HepG2 (cell line): ENCODE measurements around the gene ASAP2. TPM values are rescaled to one million over a fixed set of nuclear protein-coding genes. Genes with fewer than 3 reads are reported as not detected.

Source experiments
- FOSL2 ChIP-seq: sonication (generic); formaldehyde crosslinking; IDR thresholded peaks from 2 replicates; pipeline ENCODE4 v1.4.0; 2020; ENCODE audit warnings: missing genetic modification reagents
- FOXA1 ChIP-seq, 2 experiments: fragments of 450-650 bp in 1 of 2; sonication (generic) in 1 of 2; formaldehyde crosslinking in 1 of 2; IDR thresholded peaks; 2 replicates each; pipeline versions ENCODE4 v1.4.0 to v1.6.1; 2016 to 2020; ENCODE audit warnings: missing genetic modification reagents in 1 of 2
- HOXA5 ChIP-seq: sonication (generic); formaldehyde crosslinking; IDR thresholded peaks from 2 replicates; pipeline ENCODE4 v1.4.0; 2020; ENCODE audit warnings: missing genetic modification reagents
- PCBP1 ChIP-seq: fragments of 200-400 bp; formaldehyde crosslinking; IDR thresholded peaks from 2 replicates; pipeline ENCODE4 v1.6.1; 2017; ENCODE audit warnings: mild to moderate bottlenecking, low read depth, low read length, borderline replicate concordance
- PHF20 ChIP-seq: sonication (generic); formaldehyde crosslinking; IDR thresholded peaks from 2 replicates; pipeline ENCODE4 v1.5.0; 2020; ENCODE audit warnings: mild to moderate bottlenecking, missing genetic modification reagents
- REPIN1 ChIP-seq: sonication (generic); formaldehyde crosslinking; IDR thresholded peaks from 2 replicates; pipeline ENCODE4 v1.8.0; 2022; ENCODE audit warnings: missing genetic modification reagents, low read depth, mild to moderate bottlenecking, borderline replicate concordance
- polyA plus RNA-seq, 8 experiments: library from polyadenylated mRNA; depleted of rRNA in 3 of 8; stranded (reverse) in 7 of 8; unstranded in 1 of 8; fragments of >200 nt; fragmentation: Illumina TruSeq in 4 of 8; extraction: Trizol in 4 of 8; gene quantifications; 2 replicates each; pipeline versions ENCODE4 v1.2.1 to v1.2.3, GENCODE V29; 2011 to 2016; ENCODE audit warnings: low read depth in 4 of 8, missing spikeins in 1 of 8, mixed read lengths in 1 of 8; ENCODE audit not compliant: insufficient read depth in 1 of 8
- total RNA-seq, 5 experiments: library from RNA; depleted of rRNA; stranded (reverse); fragments of >200 nt; fragmentation: Illumina TruSeq; extraction: Trizol; gene quantifications; 2 replicates each; pipeline ENCODE4 v1.2.3, GENCODE V29; 2016; ENCODE audit warnings: low read depth in 1 of 5
- TF ChIP-seq, protein P1 (sequence below), 2 experiments: sonication (generic) in 1 of 2; formaldehyde crosslinking in 1 of 2; IDR thresholded peaks; 2 replicates each; pipeline versions ENCODE4 v1.6.1 to v1.9.0; 2014 to 2022; ENCODE audit warnings: antibody characterized with exemption in 1 of 2, borderline replicate concordance in 1 of 2, inconsistent platforms in 1 of 2, low read depth in 1 of 2, missing genetic modification reagents in 1 of 2
- TF ChIP-seq, protein P2 (sequence below): sonication (generic); formaldehyde crosslinking; IDR thresholded peaks from 2 replicates; pipeline ENCODE4 v1.9.0; 2022; ENCODE audit warnings: missing genetic modification reagents, mild to moderate bottlenecking, borderline replicate concordance

Gene ASAP2
- total and polyA plus RNA-seq, 2 of the 13 experiments (the other 11 are each of a cell fraction or from before 2014, with no cell fraction given), result 7.3 to 22.3 TPM

DNA sequence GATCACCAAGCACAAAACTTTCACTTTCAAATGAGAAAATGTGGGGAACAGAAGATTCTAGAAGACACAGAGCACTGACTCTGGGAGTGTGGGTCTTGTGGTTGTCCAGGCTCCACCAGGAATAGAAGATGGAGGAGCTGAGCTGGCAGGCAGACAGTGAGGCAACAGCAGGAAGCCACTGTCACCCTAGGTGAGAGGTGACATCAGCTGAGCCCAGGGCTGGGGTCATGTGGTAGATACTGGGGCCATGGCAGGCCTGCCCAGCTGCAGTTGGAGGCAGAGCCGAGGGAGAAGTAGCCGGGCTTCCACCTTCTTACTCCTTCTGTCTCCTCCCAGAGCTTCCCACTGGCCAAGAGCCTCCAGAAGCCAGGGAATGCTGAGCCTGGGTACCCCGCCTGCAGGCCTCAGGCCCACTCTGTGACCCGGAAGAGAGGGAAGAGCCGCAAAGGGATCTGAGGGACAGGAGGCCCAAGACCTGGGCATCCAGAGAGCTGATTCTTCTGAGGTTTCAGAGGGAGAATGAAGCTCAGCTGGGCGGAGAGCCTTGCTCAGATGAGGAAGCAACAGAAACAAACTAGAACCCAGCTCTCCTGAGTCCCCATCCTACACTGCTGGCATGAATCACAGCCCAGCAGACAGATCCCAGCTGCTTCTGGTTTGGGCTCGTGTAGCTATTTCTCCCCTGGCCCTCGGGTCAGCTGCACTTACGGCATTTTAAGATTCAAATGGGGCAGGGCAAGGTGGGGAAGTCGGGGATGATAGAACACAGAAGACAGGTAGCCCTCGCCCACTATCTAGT is 39.8 kb upstream of the ASAP2 start (continued):
- TF ChIP-seq PHF20 (CRISPR knock-in tag) (peak; percentile 42; the same call in 1 of the 2 replicates), FOXA1 (IDR thresholded peaks at IDR 0.05) (no peak), FOXA1 (CRISPR knock-in tag; IDR thresholded peaks at IDR 0.05) (0 out of 2 replicates have a peak, but pooled peaks have one; percentile 18), PCBP1 (no peak), HOXA5 (CRISPR knock-in tag) (0 out of 2 replicates have a peak, but pooled peaks have one; percentile 38), REPIN1 (no peak), FOSL2 (CRISPR knock-in tag) (peak; percentile 64; the same call in 1 of the 2 replicates)
- TF ChIP-seq, protein P1, sequence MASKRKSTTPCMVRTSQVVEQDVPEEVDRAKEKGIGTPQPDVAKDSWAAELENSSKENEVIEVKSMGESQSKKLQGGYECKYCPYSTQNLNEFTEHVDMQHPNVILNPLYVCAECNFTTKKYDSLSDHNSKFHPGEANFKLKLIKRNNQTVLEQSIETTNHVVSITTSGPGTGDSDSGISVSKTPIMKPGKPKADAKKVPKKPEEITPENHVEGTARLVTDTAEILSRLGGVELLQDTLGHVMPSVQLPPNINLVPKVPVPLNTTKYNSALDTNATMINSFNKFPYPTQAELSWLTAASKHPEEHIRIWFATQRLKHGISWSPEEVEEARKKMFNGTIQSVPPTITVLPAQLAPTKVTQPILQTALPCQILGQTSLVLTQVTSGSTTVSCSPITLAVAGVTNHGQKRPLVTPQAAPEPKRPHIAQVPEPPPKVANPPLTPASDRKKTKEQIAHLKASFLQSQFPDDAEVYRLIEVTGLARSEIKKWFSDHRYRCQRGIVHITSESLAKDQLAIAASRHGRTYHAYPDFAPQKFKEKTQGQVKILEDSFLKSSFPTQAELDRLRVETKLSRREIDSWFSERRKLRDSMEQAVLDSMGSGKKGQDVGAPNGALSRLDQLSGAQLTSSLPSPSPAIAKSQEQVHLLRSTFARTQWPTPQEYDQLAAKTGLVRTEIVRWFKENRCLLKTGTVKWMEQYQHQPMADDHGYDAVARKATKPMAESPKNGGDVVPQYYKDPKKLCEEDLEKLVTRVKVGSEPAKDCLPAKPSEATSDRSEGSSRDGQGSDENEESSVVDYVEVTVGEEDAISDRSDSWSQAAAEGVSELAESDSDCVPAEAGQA (IDR thresholded peaks at IDR 0.05; ENCODE audit: low read depth), result peak; percentile 59; the same call in 1 of the 2 replicates
- TF ChIP-seq, protein P1 (CRISPR knock-in tag; IDR thresholded peaks at IDR 0.05; ENCODE audit: borderline replicate concordance), result no peak
- TF ChIP-seq, protein P2, sequence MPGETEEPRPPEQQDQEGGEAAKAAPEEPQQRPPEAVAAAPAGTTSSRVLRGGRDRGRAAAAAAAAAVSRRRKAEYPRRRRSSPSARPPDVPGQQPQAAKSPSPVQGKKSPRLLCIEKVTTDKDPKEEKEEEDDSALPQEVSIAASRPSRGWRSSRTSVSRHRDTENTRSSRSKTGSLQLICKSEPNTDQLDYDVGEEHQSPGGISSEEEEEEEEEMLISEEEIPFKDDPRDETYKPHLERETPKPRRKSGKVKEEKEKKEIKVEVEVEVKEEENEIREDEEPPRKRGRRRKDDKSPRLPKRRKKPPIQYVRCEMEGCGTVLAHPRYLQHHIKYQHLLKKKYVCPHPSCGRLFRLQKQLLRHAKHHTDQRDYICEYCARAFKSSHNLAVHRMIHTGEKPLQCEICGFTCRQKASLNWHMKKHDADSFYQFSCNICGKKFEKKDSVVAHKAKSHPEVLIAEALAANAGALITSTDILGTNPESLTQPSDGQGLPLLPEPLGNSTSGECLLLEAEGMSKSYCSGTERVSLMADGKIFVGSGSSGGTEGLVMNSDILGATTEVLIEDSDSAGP, result no peak
